Endothelial cell of umbilical vein (primary cell): ENCODE data around the gene OSBPL8.

ENCODE experiments used
- EZH2 ChIP-seq: IDR thresholded peaks from 2 replicates; pipeline ENCODE4 v1.6.1; 2012; ENCODE audit warnings: borderline replicate concordance, low read depth, mild to moderate bottlenecking, moderate library complexity, low read length, inconsistent platforms; ENCODE audit not compliant: severe bottlenecking
- FOS ChIP-seq: IDR thresholded peaks from 2 replicates; pipeline ENCODE4 v1.6.1; 2011; ENCODE audit warnings: mild to moderate bottlenecking, low read length, moderate library complexity, borderline replicate concordance; ENCODE audit not compliant: insufficient read depth
- GATA2 ChIP-seq: IDR thresholded peaks from 2 replicates; pipeline ENCODE4 v1.7.0; 2011; ENCODE audit warnings: low read depth, mild to moderate bottlenecking, moderate library complexity, mixed read lengths, low read length; ENCODE audit not compliant: insufficient read length, insufficient read depth
- JUN ChIP-seq: IDR thresholded peaks from 2 replicates; pipeline ENCODE4 v1.6.1; 2011; ENCODE audit warnings: borderline replicate concordance, low read depth; ENCODE audit not compliant: insufficient read length, insufficient read depth
- MAX ChIP-seq: IDR thresholded peaks from 2 replicates; pipeline ENCODE4 v1.6.1; 2011; ENCODE audit not compliant: insufficient read depth, insufficient read length
- MYC ChIP-seq: IDR thresholded peaks from one replicate; pipeline ENCODE4 v1.6.1; 2011; ENCODE audit warnings: mild to moderate bottlenecking, low read depth, low read length
- POLR2A ChIP-seq: IDR thresholded peaks from 2 replicates; pipeline ENCODE4 v1.6.1; 2012; ENCODE audit warnings: low read depth, mild to moderate bottlenecking, control low read depth, low read length
- POLR2AphosphoS5 ChIP-seq: IDR thresholded peaks from 2 replicates; pipeline ENCODE4 v1.6.1; 2012; ENCODE audit warnings: low read depth, mild to moderate bottlenecking, control low read depth, low read length, moderate library complexity; ENCODE audit not compliant: insufficient read depth
- TF ChIP-seq, protein P1 (sequence below), 2 donors: IDR thresholded peaks; 1 replicate in 1 of 2; 2 replicates in 1 of 2; pipeline ENCODE4 v1.5.1; 2011; ENCODE audit warnings: low read length in 2 of 2, mild to moderate bottlenecking in 2 of 2, moderate library complexity in 2 of 2, control low read depth in 1 of 2, inconsistent platforms in 1 of 2, low read depth in 1 of 2; ENCODE audit not compliant: insufficient read depth in 1 of 2; ENCODE audit errors: extremely low read depth in 1 of 2

- TF ChIP-seq, protein P1, sequence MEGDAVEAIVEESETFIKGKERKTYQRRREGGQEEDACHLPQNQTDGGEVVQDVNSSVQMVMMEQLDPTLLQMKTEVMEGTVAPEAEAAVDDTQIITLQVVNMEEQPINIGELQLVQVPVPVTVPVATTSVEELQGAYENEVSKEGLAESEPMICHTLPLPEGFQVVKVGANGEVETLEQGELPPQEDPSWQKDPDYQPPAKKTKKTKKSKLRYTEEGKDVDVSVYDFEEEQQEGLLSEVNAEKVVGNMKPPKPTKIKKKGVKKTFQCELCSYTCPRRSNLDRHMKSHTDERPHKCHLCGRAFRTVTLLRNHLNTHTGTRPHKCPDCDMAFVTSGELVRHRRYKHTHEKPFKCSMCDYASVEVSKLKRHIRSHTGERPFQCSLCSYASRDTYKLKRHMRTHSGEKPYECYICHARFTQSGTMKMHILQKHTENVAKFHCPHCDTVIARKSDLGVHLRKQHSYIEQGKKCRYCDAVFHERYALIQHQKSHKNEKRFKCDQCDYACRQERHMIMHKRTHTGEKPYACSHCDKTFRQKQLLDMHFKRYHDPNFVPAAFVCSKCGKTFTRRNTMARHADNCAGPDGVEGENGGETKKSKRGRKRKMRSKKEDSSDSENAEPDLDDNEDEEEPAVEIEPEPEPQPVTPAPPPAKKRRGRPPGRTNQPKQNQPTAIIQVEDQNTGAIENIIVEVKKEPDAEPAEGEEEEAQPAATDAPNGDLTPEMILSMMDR (IDR thresholded peaks at IDR 0.05; ENCODE audit: extremely low read depth in 1 of 2, insufficient read depth in 1 of 2, low read depth in 1 of 2, low read length in 2 of 2), result no peak
- TF ChIP-seq EZH2 (no peak), POLR2A (no peak), POLR2AphosphoS5 (no peak), JUN (no peak), MAX (no peak), MYC (no peak), FOS (no peak), GATA2 (no peak)
These were observed 227.0 kb downstream of the OSBPL8 start for GRCh38 chr12:76332606-76333005.
